KMS-11 (cell line): ENCODE data around the gene SHB.
A peak's percentile ranks its signal among the peaks of the same experiment; 100 is the strongest.

Source experiments
- H2AFZ ChIP-seq: fragments of 200-600 bp; sonication (generic); 2 replicates; pipeline ENCODE4 v1.6.1; 2016; ENCODE audit warnings: antibody characterized with exemption, mixed run types, low read depth
- H3K27ac ChIP-seq: fragments of 200-600 bp; sonication (generic); 2 replicates; pipeline ENCODE4 v1.6.1; 2016; ENCODE audit warnings: mild to moderate bottlenecking, mixed run types
- H3K27me3 ChIP-seq: fragments of 200-600 bp; sonication (generic); 2 replicates; pipeline ENCODE4 v1.6.1; 2017; ENCODE audit warnings: mild to moderate bottlenecking, low read depth, mixed run types, moderate library complexity; ENCODE audit not compliant: insufficient read depth
- H3K36me3 ChIP-seq: fragments of 200-600 bp; sonication (generic); 2 replicates; pipeline ENCODE4 v1.6.1; 2017; ENCODE audit warnings: mild to moderate bottlenecking, mixed run types; ENCODE audit not compliant: insufficient read depth
- H3K4me1 ChIP-seq: fragments of 200-600 bp; sonication (generic); 2 replicates; pipeline ENCODE4 v1.6.1; 2016; ENCODE audit warnings: mild to moderate bottlenecking, low read depth, mixed run types; ENCODE audit not compliant: poor library complexity, severe bottlenecking
- H3K4me2 ChIP-seq: fragments of 200-600 bp; sonication (generic); 2 replicates; pipeline ENCODE4 v1.7.0; 2016; ENCODE audit warnings: mild to moderate bottlenecking, mixed run types
- H3K4me3 ChIP-seq: fragments of 200-600 bp; sonication (generic); IDR thresholded peaks from 2 replicates; pipeline ENCODE4 v1.6.1; 2017; ENCODE audit warnings: low read depth, low read length, mixed read lengths; ENCODE audit not compliant: insufficient read depth
- H3K79me2 ChIP-seq: fragments of 200-600 bp; sonication (generic); 2 replicates; pipeline ENCODE4 v1.6.1; 2016; ENCODE audit warnings: low read depth, mixed run types; ENCODE audit not compliant: insufficient read depth
- H3K9ac ChIP-seq: fragments of 200-600 bp; sonication (generic); 2 replicates; pipeline ENCODE4 v1.6.1; 2016; ENCODE audit warnings: mild to moderate bottlenecking, mixed run types
- H4K20me1 ChIP-seq: fragments of 200-600 bp; sonication (generic); 2 replicates; pipeline ENCODE4 v1.6.1; 2016; ENCODE audit warnings: mild to moderate bottlenecking, mixed run types; ENCODE audit not compliant: insufficient read depth
- TF ChIP-seq, protein P1 (sequence below): fragments of 200-600 bp; sonication (generic); conservative IDR thresholded peaks from 2 replicates; pipeline ENCODE4 v1.6.1; 2017; ENCODE audit warnings: low read depth, mild to moderate bottlenecking, antibody characterized with exemption, low read length, moderate library complexity, mixed read lengths

SHB gene

DNA sequence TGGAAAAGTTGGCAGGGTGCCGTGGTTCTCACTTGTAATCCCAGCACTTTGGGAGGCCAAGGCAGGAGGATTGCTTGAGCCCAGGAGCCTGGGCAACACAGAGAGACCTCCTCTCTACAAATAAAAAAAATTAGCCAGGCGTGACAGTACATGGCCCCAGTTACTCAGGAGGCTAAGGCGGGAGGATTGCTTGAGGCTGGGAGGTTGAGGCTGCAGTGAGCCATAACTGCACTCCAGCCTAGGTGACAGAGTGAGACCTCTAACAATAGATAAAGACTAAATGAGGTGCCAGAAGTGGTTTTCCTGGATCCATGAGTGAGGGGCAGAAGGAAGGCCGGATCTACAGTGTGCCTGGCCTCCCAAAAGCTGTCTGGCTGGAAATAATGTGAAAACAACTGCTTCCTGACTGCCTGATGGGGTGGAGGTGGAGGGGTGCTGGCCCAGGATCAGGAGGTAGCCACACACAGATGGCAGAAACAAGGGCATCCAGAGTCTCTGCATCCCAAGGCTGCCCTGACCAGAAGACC is 4.1 kb downstream of the SHB start:
- Histone ChIP-seq H2AFZ (no peak overlapping the region), H4K20me1 (no peaks in the 10 kb centered on the region), H3K4me3 (no peak overlapping the region), H3K27ac (no peak overlapping the region), H3K27me3 (no peaks in the 10 kb centered on the region), H3K79me2 (no peaks in the 10 kb centered on the region), H3K4me1 (peaks cover 76% of the 10 kb centered on the region), H3K9ac (no peak overlapping the region), H3K36me3 (no peaks in the 10 kb centered on the region), H3K4me2 (peak overlapping the region; percentile 63; the same call in 1 of the 2 replicates)
- TF ChIP-seq, protein P1, sequence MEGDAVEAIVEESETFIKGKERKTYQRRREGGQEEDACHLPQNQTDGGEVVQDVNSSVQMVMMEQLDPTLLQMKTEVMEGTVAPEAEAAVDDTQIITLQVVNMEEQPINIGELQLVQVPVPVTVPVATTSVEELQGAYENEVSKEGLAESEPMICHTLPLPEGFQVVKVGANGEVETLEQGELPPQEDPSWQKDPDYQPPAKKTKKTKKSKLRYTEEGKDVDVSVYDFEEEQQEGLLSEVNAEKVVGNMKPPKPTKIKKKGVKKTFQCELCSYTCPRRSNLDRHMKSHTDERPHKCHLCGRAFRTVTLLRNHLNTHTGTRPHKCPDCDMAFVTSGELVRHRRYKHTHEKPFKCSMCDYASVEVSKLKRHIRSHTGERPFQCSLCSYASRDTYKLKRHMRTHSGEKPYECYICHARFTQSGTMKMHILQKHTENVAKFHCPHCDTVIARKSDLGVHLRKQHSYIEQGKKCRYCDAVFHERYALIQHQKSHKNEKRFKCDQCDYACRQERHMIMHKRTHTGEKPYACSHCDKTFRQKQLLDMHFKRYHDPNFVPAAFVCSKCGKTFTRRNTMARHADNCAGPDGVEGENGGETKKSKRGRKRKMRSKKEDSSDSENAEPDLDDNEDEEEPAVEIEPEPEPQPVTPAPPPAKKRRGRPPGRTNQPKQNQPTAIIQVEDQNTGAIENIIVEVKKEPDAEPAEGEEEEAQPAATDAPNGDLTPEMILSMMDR, result no peak

DNA sequence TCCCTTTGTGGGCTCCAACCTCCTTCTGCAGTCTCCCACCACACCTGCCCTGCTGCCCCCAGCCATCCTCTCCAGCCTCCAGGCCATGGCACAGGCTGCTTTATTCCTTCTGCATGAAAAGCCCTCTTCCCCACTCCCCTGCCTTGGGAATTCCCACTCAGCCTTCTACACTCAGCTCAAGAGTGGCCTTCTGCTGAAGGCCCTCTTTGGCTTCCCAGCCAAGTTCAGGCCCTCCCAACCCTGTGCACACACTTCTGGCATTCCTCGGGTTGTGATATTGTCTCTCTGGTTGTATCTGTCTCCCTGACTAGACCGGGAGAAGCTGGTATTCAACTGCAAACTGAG is 5.7 kb downstream of the SHB start:
- Histone ChIP-seq H2AFZ (no peak overlapping the region), H3K36me3 (no peaks in the 10 kb centered on the region), H3K27ac (no peak overlapping the region), H3K79me2 (no peaks in the 10 kb centered on the region), H3K4me2 (no peak overlapping the region), H3K4me1 (peaks cover 76% of the 10 kb centered on the region), H3K27me3 (no peaks in the 10 kb centered on the region), H3K4me3 (no peak overlapping the region), H4K20me1 (no peaks in the 10 kb centered on the region), H3K9ac (no peak overlapping the region)
- TF ChIP-seq, protein P1, result no peak

DNA sequence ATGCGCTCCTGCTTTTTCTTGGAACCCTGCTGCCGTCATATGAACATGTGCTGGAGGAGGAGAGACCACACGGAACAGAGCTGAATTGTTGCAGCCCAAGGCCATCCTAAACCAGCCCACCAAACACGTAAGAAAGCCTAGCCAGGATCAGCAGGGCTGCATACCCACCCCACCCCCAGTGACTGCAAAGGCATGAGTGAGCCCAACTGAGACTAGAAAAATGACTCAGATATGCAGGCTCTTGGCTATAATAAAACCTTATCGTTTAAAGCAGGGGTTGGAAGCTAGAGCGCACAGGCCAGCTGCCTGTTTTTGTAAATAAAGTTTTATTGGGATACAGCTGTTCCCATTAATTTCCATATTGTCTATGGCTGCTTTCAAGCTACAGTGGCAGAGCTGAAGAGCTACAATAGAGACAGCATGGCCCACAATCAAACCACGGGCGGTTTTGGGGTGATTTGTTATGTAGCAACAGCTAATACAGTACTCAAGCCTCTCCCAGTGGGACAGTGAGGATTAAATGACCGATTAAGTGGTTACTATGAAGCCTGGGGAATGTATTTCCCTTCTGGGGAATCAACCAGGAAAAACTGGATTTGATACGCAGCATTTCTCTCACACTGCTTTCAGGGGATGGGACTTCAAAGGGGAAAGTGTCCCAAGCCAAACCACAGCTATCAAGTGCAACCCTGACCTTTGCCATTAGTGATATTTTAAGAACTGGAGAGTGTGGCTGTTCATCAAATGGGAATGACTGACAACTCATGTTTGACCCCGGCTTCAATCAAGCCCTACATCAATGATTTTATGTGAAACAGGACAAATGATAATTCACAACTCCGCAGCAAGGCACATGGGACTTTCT is 6.3 kb downstream of the SHB start:
- Histone ChIP-seq H2AFZ (no peak overlapping the region), H3K36me3 (no peaks in the 10 kb centered on the region), H3K4me3 (no peak overlapping the region), H3K27me3 (no peaks in the 10 kb centered on the region), H3K27ac (no peak overlapping the region), H3K9ac (no peak overlapping the region), H3K79me2 (no peaks in the 10 kb centered on the region), H4K20me1 (no peaks in the 10 kb centered on the region), H3K4me1 (peaks cover 71% of the 10 kb centered on the region), H3K4me2 (no peak overlapping the region)
- TF ChIP-seq, protein P1, result no peak

DNA sequence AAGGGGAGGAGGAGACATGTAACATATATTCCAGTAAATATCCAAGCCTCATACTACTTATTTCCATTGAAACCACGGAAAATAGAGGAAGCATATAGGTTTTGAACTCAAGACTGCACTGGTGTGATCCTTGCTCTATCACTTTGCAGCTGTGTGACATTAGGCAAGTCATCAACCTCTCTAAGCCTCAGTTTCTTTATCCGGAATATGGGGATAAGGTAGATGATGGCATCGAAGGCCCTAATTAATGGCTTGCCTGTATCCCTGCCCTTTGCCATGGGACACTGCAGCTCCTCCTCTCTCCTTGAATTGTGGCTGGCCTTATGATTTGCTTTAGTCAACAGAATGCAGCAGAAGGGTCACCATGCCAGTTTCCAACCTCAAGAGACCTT is 6.9 kb downstream of the SHB start:
- Histone ChIP-seq H3K27me3 (no peaks in the 10 kb centered on the region), H3K4me1 (peaks cover 64% of the 10 kb centered on the region), H3K4me3 (no peak overlapping the region), H3K27ac (no peak overlapping the region), H3K4me2 (peak overlapping the region; percentile 55), H3K79me2 (no peaks in the 10 kb centered on the region), H3K36me3 (no peaks in the 10 kb centered on the region), H4K20me1 (no peaks in the 10 kb centered on the region), H2AFZ (no peak overlapping the region), H3K9ac (no peak overlapping the region)
- TF ChIP-seq, protein P1, result no peak
